HG02759 (cell line): ENCODE data around the gene TGM6.

Experiments used
- ATAC-seq: cut with Tn5 transposase; IDR thresholded peaks from one replicate; pipeline ENCODE4 v1.9.1; 2021; ENCODE audit warnings: mild to moderate bottlenecking, moderate library complexity; ENCODE audit not compliant: unreplicated experiment

The TGM6 gene

DNA sequence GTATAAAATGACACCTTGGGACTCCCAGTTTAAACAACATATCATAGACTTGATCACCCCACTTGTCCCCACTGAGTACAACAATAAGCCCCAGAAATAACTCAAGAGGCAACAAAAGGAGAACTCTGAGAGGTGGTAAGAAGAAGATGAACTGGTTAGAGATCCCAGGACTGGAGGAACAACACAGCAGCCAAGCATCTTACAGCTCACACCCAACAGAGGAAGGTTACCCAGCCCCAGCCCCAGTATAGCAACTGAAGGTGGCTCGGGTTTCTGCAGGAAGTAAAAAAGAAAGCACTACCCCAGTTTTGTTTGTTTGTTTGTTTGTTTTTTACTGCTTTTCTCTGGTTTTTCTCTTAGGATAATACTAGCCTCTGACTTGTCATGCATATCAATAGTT lies 17.1 kb upstream of the TGM6 start:
- no peak for ATAC-seq

DNA sequence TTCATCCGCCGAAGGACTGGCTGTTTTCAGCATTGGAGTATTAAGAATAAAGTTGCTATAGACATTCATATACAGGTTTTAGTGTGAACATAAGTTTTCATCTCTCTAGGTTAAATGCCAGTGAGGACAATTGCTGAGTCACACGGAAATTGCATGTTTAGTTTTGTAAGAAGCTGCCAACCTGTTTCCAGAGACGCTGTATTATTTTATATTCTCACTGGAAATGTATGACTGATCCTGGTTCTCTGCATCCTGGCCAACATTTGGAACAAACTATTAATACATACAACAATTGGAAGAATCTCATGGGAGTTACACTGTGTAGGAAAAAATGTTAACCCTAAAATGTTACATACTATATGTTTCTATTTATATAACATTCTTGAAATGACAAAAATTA lies 16.7 kb upstream of the TGM6 start:
- ATAC-seq = no peak

- no peak for ATAC-seq
Measured at GRCh38 chr20:2365091-2365490, 15.6 kb upstream of the TGM6 start.

- no peak for ATAC-seq
Measured at GRCh38 chr20:2365666-2366065, 15.0 kb upstream of the TGM6 start.

GRCh38 chr20:2368621-2369020 lies 12.1 kb upstream of the TGM6 start:
- ATAC-seq = no peak

GRCh38 chr20:2373098-2373497 lies 7.6 kb upstream of the TGM6 start:
- no peak for ATAC-seq

- ATAC-seq = no peak
Measured at GRCh38 chr20:2374346-2375125, 6.2 kb upstream of the TGM6 start.

DNA sequence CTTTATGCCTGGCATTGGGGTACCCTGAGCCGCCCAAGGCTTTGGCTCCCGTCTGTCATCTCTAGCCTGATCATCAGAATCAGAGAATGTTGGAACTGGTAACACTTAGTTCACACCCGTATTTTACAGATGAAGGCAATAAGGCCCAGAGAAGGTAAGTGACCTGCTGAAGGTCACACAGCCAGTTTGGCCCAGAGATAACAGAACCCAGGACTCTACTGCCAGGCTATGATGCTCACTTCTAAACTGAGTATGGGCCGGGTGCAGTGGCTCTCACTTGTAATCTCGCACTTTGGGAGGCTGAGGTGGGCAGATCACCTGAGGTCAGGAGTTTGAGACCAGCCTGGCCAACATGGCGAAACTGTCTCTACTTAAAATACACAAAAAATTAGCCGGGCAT lies 1.8 kb upstream of the TGM6 start:
- no peak for ATAC-seq

DNA sequence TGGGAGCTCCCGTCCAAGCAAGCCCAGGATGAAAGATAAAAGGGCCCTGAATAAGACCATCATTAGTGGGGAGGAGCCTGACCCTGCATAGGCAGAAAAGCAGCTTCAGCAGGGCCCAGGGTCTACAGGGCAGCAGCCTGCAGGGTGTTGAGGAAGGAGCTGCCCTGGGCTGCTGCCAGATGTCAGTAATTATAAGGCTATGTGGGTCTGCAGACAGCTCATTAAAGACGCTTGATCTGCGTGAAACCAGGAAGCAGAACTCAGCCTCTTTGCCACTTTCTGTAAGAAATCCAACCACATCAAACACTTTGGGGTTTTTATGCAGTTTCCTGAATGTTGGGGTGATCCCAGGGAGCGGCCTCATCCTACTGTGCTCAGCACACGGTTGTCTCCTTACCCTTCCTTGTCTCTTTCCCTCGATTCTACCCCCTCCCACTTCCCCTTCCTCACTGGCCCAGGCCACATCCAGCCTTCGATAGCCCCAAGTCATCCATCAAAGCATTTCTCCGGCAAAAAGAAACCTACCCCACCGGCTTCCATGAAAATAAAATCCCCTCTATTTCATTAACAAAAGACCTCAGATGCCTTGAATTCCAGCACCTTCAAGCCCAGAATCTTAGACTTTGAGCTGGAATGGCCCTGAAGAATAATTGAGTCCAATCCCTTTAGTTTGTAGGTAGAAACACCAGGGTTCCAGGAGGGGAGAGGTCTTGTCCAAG lies 1.0 kb upstream of the TGM6 start:
- ATAC-seq = no peak

- no peak for ATAC-seq
Measured at GRCh38 chr20:2381303-2381702, 602 bp downstream of the TGM6 start.

- ATAC-seq = no peak
Measured at GRCh38 chr20:2382833-2383232, 2.1 kb downstream of the TGM6 start.

GRCh38 chr20:2385026-2385425 lies 4.3 kb downstream of the TGM6 start:
- no peak for ATAC-seq

GRCh38 chr20:2385496-2385895 lies 4.8 kb downstream of the TGM6 start:
- ATAC-seq = no peak

- no peak for ATAC-seq
Measured at GRCh38 chr20:2386516-2387179, 5.9 kb downstream of the TGM6 start.

- no peak for ATAC-seq
Measured at GRCh38 chr20:2387180-2387577, 6.5 kb downstream of the TGM6 start.

- ATAC-seq = no peak
Measured at GRCh38 chr20:2387580-2387979, 6.9 kb downstream of the TGM6 start.

GRCh38 chr20:2390951-2391675 lies 10.4 kb downstream of the TGM6 start:
- no peak for ATAC-seq

DNA sequence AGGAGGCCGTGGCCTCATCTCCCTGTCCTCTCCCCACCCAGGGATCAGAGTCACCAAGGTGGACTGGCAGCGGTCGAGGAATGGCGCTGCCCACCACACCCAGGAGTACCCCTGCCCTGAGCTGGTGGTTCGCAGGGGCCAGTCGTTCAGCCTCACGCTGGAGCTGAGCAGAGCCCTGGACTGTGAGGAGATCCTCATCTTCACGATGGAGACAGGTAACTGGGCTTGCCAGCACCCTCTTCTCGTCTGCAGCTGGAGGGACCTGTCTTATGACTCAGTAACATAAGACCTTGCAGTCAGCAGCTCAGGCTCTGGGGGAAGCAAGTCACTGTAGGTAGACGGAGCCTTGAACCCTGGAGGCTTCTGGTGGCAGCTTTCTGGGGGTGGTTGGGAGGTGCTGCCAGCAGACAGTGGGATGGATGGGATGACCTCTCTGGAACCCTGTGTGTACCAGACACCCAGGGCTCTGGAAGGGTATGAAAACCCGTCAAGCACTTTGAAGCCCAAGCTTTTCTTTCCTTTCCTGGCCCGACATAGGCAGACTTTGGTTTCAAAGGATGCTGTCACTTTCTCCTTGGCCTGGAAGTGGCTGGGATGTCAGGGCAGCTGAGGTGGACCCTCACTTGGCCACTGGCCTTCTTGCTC lies 13.8 kb downstream of the TGM6 start:
- ATAC-seq = no peak

- ATAC-seq = no peak
Measured at GRCh38 chr20:2395136-2395535, 14.4 kb downstream of the TGM6 start.

GRCh38 chr20:2396241-2396814 lies 15.6 kb downstream of the TGM6 start:
- ATAC-seq = no peak
